Thymus (tissue), 11 donors: Measurements from ENCODE around the gene RAB6B. TPM values are rescaled to one million over a fixed set of nuclear protein-coding genes. Genes with fewer than 3 reads are reported as not detected.

Experiments used
- DNase-seq, 9 donors: peaks; one replicate each; pipeline ENCODE4 v3.0.0-alpha.2; 2013; ENCODE audit warnings: low spot score in 9 of 9, low read depth in 6 of 9, missing footprints in 1 of 9
- H3K27ac ChIP-seq, 2 donors: one replicate each; pipeline ENCODE4 v1.5.1; 2013; ENCODE audit warnings: control low read depth in 1 of 2, low read depth in 1 of 2, low read length in 1 of 2, mild to moderate bottlenecking in 1 of 2, moderate library complexity in 1 of 2
- H3K27me3 ChIP-seq, 2 donors: one replicate each; pipeline ENCODE4 v1.5.1; 2013; ENCODE audit warnings: low read length in 1 of 2; ENCODE audit not compliant: control insufficient read depth in 2 of 2, insufficient read depth in 1 of 2
- H3K36me3 ChIP-seq, 2 donors: one replicate each; pipeline ENCODE4 v1.5.1; 2013; ENCODE audit warnings: low read length in 1 of 2, mild to moderate bottlenecking in 1 of 2, moderate library complexity in 1 of 2; ENCODE audit not compliant: control insufficient read depth in 2 of 2, insufficient read depth in 2 of 2
- H3K4me1 ChIP-seq, 2 donors: one replicate each; pipeline ENCODE4 v1.5.1; 2013; ENCODE audit warnings: low read length in 2 of 2; ENCODE audit not compliant: control insufficient read depth in 2 of 2, insufficient read depth in 2 of 2
- H3K4me3 ChIP-seq, 2 donors: one replicate each; pipeline ENCODE4 v1.5.1; 2013; ENCODE audit warnings: low read length in 2 of 2, control low read depth in 1 of 2, mild to moderate bottlenecking in 1 of 2
- H3K9me3 ChIP-seq, 2 donors: one replicate each; pipeline ENCODE4 v1.5.1; 2013; ENCODE audit warnings: low read length in 1 of 2, mild to moderate bottlenecking in 1 of 2; ENCODE audit not compliant: control insufficient read depth in 2 of 2, insufficient read depth in 1 of 2
- WGBS: extraction: QIAGEN DNeasy Blood & Tissue Kit; methylation state at CpG from one replicate; pipeline ENCODE4 v1.1.7; 2013; 5-methylcytosine and 5-hydroxymethylcytosine counted together
- polyA plus RNA-seq: library from polyadenylated mRNA; stranded (reverse); fragments of 200-250 nt; gene quantifications from one replicate; pipeline ENCODE4 v1.2.3, GENCODE V29; 2013
- total RNA-seq: library from RNA; stranded (reverse); fragments of 120-200 nt; gene quantifications from one replicate; pipeline ENCODE4 v1.2.4, GENCODE V29; 2013
- donor health status: healthy.

Gene RAB6B
- total and polyA plus RNA-seq, 2 donors = 0.24 to 2.1 TPM

GRCh38 chr3:133872781-133873180 is 22.9 kb downstream of the RAB6B start:
- DNase-seq = no peak
- Histone ChIP-seq H3K4me3 (no peak overlapping the region), H3K36me3 (no peaks in the 10 kb centered on the region), H3K27me3 (no peaks in the 10 kb centered on the region), H3K9me3 (no peaks in the 10 kb centered on the region), H3K27ac (no peak overlapping the region), H3K4me1 (no peaks in the 10 kb centered on the region)
- 98% methylated on average over 7 of the region's 7 CpGs for WGBS

GRCh38 chr3:133872161-133872560 is 23.5 kb downstream of the RAB6B start:
- Histone ChIP-seq H3K27me3 (no peaks in the 10 kb centered on the region), H3K4me1 (no peaks in the 10 kb centered on the region), H3K27ac (no peak overlapping the region), H3K9me3 (no peaks in the 10 kb centered on the region), H3K36me3 (no peaks in the 10 kb centered on the region), H3K4me3 (no peak overlapping the region)
- DNase-seq = no peak
- 97% methylated on average over 4 of the region's 4 CpGs for WGBS

- Histone ChIP-seq H3K36me3 (no peaks in the 10 kb centered on the region), H3K27me3 (no peaks in the 10 kb centered on the region), H3K9me3 (no peaks in the 10 kb centered on the region), H3K4me3 (no peak overlapping the region), H3K4me1 (no peaks in the 10 kb centered on the region), H3K27ac (no peak overlapping the region)
- 98% methylated on average over 10 of the region's 10 CpGs for WGBS
- DNase-seq = no peak
Measured at GRCh38 chr3:133871368-133872090, 24.2 kb downstream of the RAB6B start.

- Histone ChIP-seq H3K4me1 (no peaks in the 10 kb centered on the region), H3K27ac (no peak overlapping the region), H3K27me3 (no peaks in the 10 kb centered on the region), H3K36me3 (no peaks in the 10 kb centered on the region), H3K9me3 (no peaks in the 10 kb centered on the region), H3K4me3 (no peak overlapping the region)
- no peak for DNase-seq
Measured at GRCh38 chr3:133870822-133871221, 24.9 kb downstream of the RAB6B start.

- H3K27ac ChIP-seq = no peak overlapping the region
- DNase-seq = no peak
- H3K4me1 ChIP-seq = no peaks in the 10 kb centered on the region
- no peaks in the 10 kb centered on the region for H3K36me3 ChIP-seq
- no peaks in the 10 kb centered on the region for H3K27me3 ChIP-seq
- 98% methylated on average over 6 of the region's 6 CpGs for WGBS
- H3K4me3 ChIP-seq = no peak overlapping the region
- no peaks in the 10 kb centered on the region for H3K9me3 ChIP-seq
Measured at GRCh38 chr3:133869586-133869985, 26.1 kb downstream of the RAB6B start.

GRCh38 chr3:133868758-133869475 is 26.8 kb downstream of the RAB6B start:
- no peak overlapping the region for H3K27ac ChIP-seq
- no peaks in the 10 kb centered on the region for H3K36me3 ChIP-seq
- WGBS = 88% methylated on average over 7 of the region's 7 CpGs
- DNase-seq = no peak
- no peak overlapping the region for H3K4me3 ChIP-seq
- H3K9me3 ChIP-seq = no peaks in the 10 kb centered on the region
- H3K27me3 ChIP-seq = no peaks in the 10 kb centered on the region
- H3K4me1 ChIP-seq = no peaks in the 10 kb centered on the region

- Histone ChIP-seq H3K27me3 (no peaks in the 10 kb centered on the region), H3K9me3 (no peaks in the 10 kb centered on the region), H3K4me3 (no peak overlapping the region), H3K27ac (no peak overlapping the region), H3K4me1 (no peaks in the 10 kb centered on the region), H3K36me3 (no peaks in the 10 kb centered on the region)
- no peak for DNase-seq
- 89% methylated on average over 8 of the region's 8 CpGs for WGBS
Measured at GRCh38 chr3:133868186-133868585, 27.5 kb downstream of the RAB6B start.

GRCh38 chr3:133866141-133866540 is 29.5 kb downstream of the RAB6B start:
- Histone ChIP-seq H3K27ac (no peak overlapping the region), H3K9me3 (no peaks in the 10 kb centered on the region), H3K36me3 (no peaks in the 10 kb centered on the region), H3K27me3 (no peaks in the 10 kb centered on the region), H3K4me1 (no peaks in the 10 kb centered on the region), H3K4me3 (no peak overlapping the region)
- WGBS = 97% methylated on average over 3 of the region's 3 CpGs
- DNase-seq = no peak

- no peaks in the 10 kb centered on the region for H3K27me3 ChIP-seq
- no peak overlapping the region for H3K4me3 ChIP-seq
- DNase-seq = no peak
- H3K36me3 ChIP-seq = no peaks in the 10 kb centered on the region
- no peaks in the 10 kb centered on the region for H3K9me3 ChIP-seq
- no peak overlapping the region for H3K27ac ChIP-seq
- 77% methylated on average over 5 of the region's 5 CpGs for WGBS
- H3K4me1 ChIP-seq = no peaks in the 10 kb centered on the region
Measured at GRCh38 chr3:133865136-133865855, 30.4 kb downstream of the RAB6B start.
